ENCODE measurements around the gene ABCA4.

The ABCA4 gene

DNA sequence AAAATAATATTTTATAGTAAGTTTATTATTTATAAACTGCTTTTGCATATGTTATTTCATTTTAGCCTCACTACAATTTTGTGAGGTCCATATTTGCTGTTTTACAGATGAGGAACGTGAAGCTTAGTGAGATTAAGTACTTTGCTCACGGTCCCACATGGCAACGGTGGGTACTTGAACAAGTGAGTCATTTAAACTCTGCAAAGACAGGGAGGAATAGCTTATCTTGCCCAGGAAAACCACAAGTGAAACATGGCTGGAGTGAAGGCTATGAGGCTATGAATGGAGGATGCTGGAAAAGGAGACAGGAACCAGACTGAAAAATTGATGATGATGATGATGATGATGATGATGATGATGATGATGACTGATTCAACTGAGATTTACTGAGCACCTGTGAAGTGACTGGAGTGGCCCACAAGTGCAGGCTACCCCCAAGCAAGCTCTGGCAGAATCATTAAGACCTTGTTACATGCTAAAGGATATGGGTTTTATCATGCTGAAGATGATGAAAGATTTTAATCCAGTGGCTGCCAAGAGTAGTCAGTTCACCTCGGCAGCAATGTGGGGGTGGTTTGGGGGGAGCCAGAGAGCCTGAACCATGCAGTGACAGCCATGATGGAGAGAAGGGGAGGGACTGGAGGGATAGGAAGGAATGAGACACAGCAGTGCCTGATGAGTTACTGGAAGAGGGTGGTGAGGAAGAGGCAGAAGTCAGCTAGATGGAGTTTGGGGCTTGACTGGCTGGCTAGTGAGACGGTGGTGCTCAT, 1.4 kb upstream of the ABCA4 start:
- no peak for DNase-seq

DNA sequence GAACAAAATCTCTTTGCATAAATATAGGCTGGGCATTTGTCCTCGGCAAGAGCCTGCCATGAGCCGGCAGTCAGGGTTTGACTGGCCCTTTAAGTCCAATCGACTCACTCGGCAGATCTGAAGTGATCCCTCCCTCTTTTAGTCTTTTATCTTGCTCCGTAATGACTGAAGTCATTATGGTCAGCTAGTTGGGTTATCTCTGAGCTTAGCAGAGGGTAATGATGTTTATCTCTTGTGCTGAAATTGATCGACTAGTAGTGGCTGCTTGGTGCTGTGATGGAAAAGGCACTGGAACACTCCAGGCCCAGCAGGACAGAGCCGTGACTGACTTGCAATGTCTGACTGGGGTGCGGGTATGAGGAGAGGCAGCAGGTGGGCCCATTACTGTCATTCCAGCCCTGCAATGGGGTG, 468 bp upstream of the ABCA4 start:
- no peak for DNase-seq

DNA sequence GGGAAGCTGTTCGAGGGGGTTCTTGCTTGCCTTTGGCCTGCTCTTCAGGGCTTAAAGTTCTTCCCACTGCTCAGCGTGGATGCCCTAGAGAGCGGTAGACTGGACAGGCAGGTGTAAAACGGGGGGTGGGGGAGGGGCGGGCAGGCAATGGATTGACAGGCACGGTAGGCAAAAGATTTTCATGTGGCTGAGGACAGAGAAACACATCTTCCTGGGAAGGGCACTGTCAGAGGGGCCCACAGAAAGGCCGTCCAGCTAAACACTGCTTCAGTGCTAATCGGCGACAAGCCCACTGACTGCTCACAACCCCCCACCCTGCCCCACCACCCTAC, 412 bp downstream of the ABCA4 start:
- no peak for DNase-seq

DNA sequence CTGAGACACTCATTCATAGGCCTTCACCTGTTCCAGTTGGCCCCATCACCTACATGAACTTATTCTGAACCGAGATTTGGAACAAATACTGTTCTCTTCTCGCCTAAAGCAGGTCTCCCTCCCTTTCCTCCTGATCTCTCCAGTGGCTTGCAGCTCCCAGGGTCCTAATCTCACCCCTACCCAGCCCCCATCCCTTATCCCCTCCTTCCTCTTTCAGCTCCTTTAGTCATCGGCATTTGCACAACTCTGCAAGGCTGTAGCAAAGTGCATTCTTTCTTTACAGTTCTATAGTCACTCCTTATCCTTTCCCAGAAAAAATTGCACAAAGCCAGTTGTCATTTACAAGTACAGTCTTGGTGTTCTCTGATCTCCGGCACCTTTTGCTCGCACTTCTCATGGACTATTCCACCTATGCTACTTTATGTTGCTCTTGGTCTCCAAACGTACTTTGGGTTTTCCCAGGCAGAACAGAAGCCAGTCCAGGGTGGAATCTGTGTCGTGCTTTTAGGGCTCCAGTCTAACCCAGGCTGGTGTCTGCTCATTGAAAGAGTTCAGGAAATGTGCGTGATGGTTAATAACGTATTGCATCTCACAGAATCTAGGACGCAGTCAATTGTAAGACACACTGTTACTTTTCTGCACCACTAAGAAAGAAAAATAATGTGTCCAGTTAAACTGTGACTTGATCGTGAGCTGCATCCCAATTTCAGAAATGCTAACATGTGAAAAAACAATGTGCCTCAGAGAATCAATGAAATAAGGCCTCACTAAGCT, 965 bp downstream of the ABCA4 start:
- no peak for DNase-seq

DNA sequence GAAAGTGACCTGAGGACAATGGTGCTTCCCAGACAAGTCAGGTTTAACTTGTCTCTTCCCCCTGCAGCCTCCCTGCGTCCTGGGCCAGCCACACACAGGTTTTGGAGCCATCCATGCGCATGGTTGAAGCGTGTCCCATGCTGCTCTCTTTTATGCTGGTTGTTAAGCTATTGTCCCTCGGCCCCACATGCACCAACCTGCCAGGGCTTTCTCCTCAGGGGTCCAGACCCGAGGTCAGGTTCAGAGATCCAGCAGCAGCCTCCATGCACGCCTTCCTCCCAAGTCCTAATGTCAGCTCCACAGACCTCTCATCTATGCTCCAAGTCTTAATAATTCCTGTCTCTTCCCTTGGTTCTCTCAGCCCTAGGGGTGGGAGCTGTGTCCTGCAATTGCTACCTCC, 1.6 kb downstream of the ABCA4 start:
- DNase-seq: no peak

DNA sequence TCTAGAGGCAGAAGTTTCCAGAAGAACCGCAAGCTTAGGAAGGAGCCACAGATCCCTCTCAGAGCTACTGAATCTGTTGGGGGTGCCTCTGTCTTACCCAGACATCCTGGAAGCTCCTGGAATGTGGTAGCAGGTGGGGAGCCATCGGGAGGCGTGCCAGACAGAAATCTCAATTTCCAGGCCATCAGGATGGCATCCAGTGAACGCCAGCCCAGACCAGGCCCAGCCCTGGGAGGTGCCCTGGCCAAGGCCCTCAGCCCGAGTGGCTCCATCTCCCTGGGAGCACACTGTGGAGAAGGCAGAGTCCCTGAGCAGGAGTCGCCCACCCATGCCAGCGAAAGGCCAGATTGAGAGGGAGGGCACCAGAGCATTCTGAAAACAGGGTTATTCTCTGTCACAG, 2.5 kb downstream of the ABCA4 start:
- no peak for DNase-seq

DNA sequence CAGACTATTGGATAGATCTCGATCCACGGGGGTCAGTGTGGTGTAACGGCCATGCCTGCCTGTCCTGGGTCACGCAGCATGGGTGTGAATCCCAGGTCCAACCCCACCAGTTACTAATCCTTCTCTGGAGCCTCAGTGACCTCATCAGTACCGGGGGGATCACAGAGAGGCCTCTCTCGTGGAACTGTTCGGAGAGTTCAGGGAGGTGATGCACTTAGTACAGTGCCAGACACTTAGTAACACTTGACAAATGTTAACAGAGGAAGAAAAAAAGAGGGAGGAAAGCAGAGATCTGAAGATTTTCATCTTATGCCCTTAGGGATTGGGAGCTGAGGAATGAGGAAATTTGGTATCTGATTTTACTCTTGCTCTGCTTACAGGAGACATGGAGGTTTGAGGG, 2.9 kb downstream of the ABCA4 start:
- DNase-seq: no peak

DNA sequence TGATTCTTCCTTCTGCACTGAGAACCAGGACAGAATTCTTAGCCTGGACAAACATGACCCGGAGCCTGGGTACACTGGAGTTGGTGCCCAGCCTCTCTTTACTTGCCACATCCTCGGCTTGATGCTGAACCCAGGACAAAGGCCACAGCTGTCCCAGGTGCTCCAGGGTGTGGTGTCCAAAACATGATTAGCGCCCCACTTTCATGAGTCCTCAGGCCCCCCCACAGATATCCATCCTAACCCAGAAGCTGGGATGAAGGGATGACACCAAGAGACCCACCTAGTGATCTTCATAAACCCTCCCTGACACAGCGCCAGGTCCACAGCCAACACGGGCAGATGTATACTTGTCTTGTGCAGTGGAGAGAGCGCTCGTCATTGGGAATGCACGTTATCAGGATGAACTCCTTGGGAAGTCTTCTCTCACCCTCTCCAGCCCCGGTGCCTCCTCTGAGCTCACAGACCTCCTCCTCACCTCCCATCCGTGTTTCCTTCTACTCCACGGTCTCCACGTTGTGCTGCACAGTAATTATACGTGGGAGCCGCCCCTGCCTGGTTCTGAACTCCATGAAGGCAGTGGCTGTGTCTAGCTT, 3.6 kb downstream of the ABCA4 start:
- no peak for DNase-seq

DNA sequence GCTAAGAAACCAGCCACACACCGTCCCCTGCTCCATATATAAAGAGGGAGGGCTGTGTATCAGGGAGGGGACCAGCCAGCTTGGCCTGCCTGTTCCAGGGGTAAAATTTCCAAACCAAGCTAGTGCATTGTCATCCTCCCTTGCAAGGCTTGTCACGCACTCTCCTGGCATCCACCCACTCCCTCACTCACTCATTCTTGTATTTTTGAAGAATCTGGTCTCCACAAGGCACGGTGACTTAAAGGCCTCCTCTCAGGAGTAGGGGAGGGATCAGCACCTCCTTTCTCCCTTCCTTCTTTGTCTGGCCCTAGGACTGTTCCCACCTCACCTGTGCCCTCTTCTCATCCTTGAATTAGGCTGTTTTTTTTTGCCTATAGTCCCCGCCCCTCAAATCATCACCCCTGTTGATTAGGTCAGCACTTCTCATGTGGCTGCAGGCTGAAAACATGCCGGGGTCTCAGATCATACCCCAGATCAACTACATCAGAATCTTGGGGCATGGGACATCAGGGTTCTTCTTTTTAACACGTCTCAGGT, 5.0 kb downstream of the ABCA4 start:
- no peak for DNase-seq

DNA sequence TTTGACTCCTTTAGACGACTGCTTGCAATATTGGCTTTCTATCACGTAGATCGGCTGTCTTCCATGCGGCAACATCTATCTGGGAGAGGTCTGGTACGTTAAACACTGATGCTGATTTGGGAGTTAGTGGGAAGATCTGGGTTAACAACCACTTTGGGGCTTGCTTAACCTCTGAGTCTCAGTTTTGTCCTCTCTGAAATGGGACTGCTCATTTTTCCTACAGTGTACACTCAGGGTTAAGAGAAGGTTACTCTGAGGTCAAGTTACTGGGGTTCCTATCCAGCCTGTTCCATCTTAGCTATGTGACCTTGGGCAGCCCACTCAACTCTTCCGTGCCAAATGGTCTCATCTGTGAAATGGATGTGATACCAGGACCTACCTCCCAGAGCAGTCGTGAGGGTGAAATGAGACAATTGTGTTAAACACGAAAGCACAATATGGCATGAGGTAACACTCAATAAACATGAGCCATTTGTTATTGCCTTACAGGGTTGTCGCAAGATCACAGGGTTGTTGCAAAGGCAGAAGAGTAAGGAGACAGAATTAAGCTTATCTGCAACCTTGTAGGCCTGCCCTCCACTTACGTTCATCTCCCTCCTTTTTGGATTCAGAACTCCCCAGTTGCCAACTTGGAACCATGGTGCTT, 5.6 kb downstream of the ABCA4 start:
- no peak for DNase-seq

DNA sequence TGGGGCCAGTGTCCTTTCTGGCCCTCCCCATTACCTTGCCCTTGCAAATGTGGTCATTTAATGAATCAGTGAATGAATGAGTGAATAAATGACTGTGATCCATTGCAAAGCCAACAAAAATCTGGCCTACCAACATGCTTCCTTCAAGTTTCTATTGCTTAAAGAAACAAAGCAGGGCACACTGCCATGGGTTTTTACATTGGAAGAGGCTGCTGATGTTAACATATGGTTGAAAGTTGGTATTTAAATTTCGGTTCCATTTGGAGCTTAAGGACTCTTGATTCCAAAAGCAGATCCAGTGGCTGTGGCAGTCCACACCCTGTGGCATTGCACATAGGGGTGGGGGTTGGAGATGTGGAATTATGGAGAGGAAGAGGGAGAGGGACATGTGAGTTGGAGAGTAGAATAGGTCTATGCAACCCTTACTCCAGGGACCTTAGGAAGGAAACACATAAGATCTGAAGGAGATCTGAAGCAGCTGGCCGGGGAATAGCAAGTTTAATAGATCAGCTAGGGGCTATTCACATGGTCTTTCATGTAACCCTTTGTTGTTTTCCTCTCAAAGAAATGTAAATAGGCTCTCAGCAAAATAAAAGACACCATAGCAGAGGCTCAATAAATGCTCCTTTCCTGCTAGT, 7.2 kb downstream of the ABCA4 start:
- no peak for DNase-seq

DNA sequence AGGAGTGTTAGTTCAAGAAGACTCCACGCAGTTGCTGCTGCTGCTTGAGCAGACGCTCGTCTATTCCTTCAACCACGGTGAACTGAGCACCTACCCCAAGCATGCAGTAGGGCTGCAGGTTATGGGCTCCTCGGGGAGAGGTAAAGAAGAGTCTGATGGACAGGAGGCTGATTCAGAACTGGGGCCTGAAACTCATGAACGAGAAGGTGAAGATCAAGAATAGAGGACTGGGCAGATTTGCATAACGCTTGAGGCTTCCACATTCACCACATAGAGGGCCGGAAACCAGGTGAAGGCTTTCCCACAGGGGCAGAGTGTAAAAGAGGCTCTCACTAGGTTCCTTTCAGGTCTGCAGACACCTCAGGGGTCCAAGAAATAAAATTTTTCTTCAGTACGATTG, 9.1 kb downstream of the ABCA4 start:
- DNase-seq: no peak

DNA sequence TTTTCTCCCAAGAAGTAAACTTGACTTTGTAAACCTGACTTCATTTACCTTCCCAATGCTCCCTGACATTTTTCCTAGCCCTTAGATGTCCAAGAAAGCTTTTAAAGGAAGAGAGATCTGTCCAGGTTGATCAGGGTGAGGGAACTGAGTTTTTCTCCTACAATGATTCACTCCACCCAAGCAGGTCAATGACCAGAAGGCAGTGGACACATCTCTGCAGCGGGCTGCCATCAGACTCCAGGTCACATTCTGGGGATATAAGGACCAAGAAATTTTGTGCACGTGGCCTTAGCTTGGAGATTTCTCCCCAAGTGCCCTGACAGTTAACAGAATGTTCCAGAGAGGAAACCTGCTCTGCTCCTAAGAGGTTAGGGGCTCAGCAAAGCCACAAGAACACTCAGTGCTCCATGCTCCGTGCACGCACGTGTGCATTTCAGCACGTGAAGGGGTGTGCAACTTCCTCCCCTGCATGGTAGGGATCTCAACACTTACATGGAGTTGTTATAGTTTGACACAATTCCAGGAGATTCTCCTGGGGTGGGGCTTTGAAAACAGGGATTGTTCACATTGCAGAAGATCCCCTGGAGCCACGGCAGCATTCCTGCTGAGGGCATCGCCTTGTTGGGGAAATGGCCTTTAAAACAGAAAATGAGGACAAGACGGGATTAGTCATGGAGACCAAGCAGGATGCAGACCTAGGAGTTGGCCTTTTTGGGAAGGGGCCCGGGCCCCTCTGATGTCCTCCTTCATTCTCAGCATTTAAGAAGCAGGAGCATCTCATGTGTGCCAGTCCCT, 9.8 kb downstream of the ABCA4 start:
- DNase-seq: no peak

DNA sequence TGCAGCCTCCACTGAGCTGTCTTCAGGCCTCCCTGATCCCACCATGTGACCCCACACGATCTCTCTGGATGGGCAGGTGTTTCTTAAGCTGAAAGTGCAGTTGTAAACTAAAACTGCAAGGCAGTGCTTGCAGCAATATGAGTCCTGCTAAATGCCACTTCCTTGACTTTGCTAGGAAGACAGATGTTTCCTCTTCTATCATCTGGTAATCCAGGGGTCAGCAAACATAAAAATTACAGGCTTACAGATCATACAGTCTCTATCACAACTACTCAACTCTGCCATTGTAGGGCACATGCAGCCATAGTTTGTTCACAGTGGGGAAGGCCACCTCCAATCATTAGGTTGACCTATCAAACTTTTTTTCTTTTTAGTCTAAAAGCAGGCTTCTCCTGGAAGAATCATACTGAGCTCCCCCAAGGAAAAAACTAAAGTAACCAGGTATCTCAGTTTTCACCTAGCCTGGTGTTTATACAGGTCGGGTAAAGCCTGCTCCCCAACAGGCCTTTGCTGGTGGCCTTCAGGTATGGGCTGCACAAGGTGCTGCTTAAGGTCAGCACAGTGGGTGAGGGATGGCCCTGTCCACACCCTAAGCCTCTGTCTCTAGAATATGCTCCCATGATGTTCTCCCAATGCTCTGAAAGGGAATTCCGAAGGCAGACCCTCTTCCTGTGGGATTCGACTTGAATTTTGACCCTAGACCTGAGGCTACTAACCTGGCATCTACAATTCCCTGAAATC, 10.8 kb downstream of the ABCA4 start:
- no peak for DNase-seq

DNA sequence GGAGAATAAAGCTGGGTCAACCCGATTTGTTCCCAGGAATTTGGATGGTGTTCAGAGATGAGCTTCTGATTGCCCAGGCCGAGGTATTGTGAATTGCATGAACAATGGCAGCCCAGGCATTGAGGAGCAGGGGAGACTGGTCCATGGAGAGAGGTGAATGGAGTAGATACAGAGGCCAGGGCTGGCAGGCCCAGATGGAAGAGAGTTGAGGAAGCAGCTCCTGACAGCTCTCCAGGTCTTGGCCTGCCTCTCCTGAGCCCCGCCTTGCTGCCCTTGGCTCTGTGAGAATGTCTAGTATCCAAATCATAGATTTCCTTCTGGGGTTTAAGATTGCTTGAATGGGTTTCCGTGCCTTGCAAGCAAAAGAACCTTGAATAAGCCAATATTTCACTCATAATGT, 11.5 kb downstream of the ABCA4 start:
- DNase-seq: no peak

DNA sequence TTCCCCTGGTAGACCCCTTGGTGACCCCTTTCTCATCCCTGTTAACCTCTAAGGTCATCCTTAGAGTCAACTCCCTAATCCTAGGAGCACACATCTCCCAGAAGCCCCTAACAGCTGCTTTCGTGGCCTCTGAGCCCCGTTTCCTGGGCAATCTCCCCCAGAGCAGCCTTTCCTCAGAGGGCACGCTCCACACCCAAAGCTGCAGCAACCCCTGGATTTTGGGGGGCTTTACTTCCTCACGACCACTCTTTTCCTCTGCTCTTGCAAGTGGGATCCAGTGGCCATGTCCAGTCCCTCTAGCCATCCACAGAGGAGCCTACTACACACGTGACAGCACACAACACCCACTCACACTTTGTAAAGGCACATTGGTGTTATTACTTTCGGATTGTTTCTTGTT, 13.8 kb downstream of the ABCA4 start:
- DNase-seq: no peak

DNA sequence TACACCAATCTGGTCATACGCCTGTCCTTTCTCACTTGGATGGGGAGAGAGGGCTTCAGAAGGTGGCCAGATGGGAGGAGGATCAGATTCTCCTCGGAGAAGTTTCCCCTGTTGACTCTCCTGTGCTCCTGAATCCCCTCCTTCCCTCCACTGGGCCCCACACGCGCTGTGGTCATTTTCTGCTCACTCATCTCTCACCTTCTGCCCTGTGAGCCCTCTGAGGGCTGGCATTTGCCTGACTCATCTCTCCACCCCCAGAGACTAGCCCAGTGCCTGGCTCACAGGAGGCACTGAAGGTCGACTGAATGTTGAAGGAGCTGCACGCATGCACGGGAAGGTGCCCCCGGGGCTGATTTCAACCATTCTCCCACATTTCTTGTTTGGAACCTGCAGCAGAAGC, 14.2 kb downstream of the ABCA4 start:
- DNase-seq: no peak

DNA sequence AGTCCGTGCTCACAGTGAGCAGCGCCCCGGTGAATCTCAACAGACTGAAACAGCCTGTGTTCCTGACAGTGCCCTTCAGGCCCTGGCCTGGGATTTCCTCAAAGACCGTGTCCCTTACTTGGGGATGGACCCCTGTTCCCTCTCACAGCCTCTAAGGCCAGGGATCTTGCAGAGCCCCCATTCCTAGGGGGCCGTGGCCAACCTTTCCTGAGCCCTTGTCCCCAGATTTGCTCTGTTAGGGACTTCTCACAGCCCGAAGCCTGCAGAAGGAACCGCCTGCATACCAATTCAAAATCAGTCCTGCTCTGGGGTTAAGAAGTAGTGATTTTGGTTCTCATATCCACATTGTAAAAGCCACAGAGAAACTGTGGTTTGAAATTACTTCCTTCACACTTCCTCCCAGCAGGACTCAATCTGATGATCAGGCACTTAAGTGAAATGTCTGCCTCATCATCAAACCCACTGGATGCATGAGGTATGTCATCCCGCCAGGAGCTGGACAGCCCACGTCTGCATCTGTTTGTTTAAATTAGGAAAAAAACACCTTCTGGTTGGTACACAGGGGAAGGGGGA, 14.9 kb downstream of the ABCA4 start:
- DNase-seq: peak in 1 of 5 donors; percentile 10

DNA sequence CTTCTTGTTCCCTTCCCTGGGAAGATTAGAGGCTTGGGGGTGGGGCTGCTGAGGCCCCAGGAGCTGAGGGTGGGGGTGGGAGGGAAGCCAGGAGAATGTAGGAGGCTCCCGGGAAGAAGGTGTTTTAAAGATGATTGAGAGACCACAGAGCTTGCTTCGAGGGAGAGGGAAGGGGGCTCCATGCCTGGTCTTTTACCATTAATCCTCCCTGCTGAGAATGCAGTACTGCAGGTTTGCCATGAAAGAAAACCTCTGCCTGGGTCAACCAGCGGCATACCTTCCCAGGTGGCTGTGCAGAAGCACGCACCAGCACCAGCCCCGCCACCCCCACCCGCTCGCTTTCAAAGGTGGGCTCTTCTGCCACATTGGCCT, 15.4 kb downstream of the ABCA4 start:
- DNase-seq: no peak

DNA sequence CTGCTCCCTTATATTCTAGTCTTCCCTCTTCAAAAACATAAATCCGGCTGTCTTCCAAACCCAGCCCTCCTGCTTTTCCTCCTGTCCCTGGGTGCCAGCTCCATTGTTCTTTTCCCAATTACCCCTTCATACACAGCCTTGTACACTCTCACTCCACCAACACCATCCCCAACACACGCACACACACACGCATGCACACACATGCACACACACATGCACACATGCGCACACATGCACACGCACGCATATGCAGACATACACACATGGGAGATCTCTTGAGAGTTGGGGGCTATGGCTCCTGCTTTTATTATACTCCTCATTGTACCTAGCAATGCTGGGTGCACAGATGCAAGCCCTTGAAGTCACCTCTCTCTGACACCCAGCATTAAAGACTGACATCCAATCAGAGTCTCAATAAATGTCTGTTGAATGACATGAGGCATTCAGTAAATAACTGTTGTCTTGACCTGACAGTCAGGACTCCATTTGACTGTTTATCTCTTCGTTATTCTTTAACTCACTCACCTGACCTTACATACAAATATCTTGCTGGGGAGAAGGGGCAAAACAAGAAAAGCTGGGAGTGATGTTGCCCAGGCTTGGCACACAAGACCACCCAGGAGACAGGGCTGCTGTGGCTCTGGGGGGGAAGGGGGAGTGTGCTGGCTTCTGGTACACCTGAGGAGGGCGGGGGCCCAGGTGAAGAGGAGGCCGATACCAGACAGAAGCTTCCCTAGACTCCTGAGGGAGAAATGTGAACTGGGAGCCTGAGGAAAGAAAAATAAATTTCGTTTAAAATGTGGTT, 16.0 kb downstream of the ABCA4 start:
- DNase-seq: no peak

All from T-helper 1 cell (primary cell).